H1 (cell line): ENCODE results near the gene LBX2.

Experiments
- BRCA1 ChIP-seq: IDR thresholded peaks from 2 replicates; pipeline ENCODE4 v1.6.1; 2012; ENCODE audit warnings: low read depth, low read length, improper control_type of control experiment
- CBX8 ChIP-seq: fragments of 300-800, 300-1000 bp; sonication (generic); IDR thresholded peaks from 2 replicates; pipeline ENCODE4 v1.7.1; 2016; ENCODE audit warnings: low read depth, low read length, borderline replicate concordance
- CHD7 ChIP-seq: fragments of 300-600 bp; sonication (generic); IDR thresholded peaks from 2 replicates; pipeline ENCODE4 v1.7.1; 2012; ENCODE audit warnings: low read length, moderate library complexity, mild to moderate bottlenecking, inconsistent platforms; ENCODE audit not compliant: insufficient replicate concordance
- CREB1 ChIP-seq: IDR thresholded peaks from 2 replicates; pipeline ENCODE4 v1.6.1; 2012; ENCODE audit warnings: inconsistent platforms
- EZH2 ChIP-seq: fragments of 200-600 bp; sonication (generic); IDR thresholded peaks from 2 replicates; pipeline ENCODE4 v1.7.1; 2012; ENCODE audit warnings: low read depth, mild to moderate bottlenecking, moderate library complexity, low read length, inconsistent platforms; ENCODE audit not compliant: severe bottlenecking
- GABPA ChIP-seq: IDR thresholded peaks from 2 replicates; pipeline ENCODE4 v1.6.1; 2011; ENCODE audit warnings: mild to moderate bottlenecking, low read length, moderate library complexity, borderline replicate concordance; ENCODE audit not compliant: insufficient read depth
- JUN ChIP-seq: IDR thresholded peaks from 2 replicates; pipeline ENCODE4 v1.6.1; 2011; ENCODE audit warnings: low read depth, mild to moderate bottlenecking, improper control_type of control experiment, low read length
- POLR2A ChIP-seq, 2 experiments: IDR thresholded peaks; 1 replicate in 1 of 2; 2 replicates in 1 of 2; pipeline ENCODE4 v1.6.1; 2011; ENCODE audit warnings: low read depth in 2 of 2, low read length in 2 of 2, mild to moderate bottlenecking in 2 of 2; ENCODE audit errors: control extremely low read depth in 1 of 2
- SRF ChIP-seq: IDR thresholded peaks from 2 replicates; pipeline ENCODE4 v1.6.1; 2011; ENCODE audit warnings: mild to moderate bottlenecking, low read depth, low read length, moderate library complexity
- TAF1 ChIP-seq: IDR thresholded peaks from 2 replicates; pipeline ENCODE4 v1.6.1; 2011; ENCODE audit warnings: mild to moderate bottlenecking, low read depth, low read length
- TCF12 ChIP-seq: IDR thresholded peaks from 2 replicates; pipeline ENCODE4 v1.6.1; 2011; ENCODE audit warnings: low read depth, mild to moderate bottlenecking, low read length
- TF ChIP-seq, protein P1 (sequence below), 3 experiments: IDR thresholded peaks; 1 replicate in 2 of 3; 2 replicates in 1 of 3; pipeline versions ENCODE4 v1.5.1 to v1.6.1; 2011; ENCODE audit warnings: low read length in 3 of 3, mild to moderate bottlenecking in 3 of 3, inconsistent platforms in 2 of 3, low read depth in 1 of 3, moderate library complexity in 1 of 3; ENCODE audit not compliant: insufficient read depth in 1 of 3; ENCODE audit errors: control extremely low read depth in 1 of 3

GRCh38 chr2:74515981-74516633, 16.7 kb upstream of the LBX2 start:
- TF ChIP-seq CHD7 (no peak), POLR2A (IDR thresholded peaks at IDR 0.05; ENCODE audit: control extremely low read depth in 1 of 2, low read depth in 2 of 2, low read length in 2 of 2) (no peak), TAF1 (no peak), GABPA (0 out of 2 replicates have a peak, but pooled peaks have one; percentile 11), CBX8 (no peak), BRCA1 (no peak), SRF (no peak), TCF12 (no peak), JUN (no peak), CREB1 (no peak), EZH2 (peak; percentile 47)
- TF ChIP-seq, protein P1, sequence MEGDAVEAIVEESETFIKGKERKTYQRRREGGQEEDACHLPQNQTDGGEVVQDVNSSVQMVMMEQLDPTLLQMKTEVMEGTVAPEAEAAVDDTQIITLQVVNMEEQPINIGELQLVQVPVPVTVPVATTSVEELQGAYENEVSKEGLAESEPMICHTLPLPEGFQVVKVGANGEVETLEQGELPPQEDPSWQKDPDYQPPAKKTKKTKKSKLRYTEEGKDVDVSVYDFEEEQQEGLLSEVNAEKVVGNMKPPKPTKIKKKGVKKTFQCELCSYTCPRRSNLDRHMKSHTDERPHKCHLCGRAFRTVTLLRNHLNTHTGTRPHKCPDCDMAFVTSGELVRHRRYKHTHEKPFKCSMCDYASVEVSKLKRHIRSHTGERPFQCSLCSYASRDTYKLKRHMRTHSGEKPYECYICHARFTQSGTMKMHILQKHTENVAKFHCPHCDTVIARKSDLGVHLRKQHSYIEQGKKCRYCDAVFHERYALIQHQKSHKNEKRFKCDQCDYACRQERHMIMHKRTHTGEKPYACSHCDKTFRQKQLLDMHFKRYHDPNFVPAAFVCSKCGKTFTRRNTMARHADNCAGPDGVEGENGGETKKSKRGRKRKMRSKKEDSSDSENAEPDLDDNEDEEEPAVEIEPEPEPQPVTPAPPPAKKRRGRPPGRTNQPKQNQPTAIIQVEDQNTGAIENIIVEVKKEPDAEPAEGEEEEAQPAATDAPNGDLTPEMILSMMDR (IDR thresholded peaks at IDR 0.05; ENCODE audit: control extremely low read depth in 1 of 3, insufficient read depth in 1 of 3, low read depth in 1 of 3, low read length in 3 of 3), result no peak
